Measurements from ENCODE around the gene ADH4.

DNA sequence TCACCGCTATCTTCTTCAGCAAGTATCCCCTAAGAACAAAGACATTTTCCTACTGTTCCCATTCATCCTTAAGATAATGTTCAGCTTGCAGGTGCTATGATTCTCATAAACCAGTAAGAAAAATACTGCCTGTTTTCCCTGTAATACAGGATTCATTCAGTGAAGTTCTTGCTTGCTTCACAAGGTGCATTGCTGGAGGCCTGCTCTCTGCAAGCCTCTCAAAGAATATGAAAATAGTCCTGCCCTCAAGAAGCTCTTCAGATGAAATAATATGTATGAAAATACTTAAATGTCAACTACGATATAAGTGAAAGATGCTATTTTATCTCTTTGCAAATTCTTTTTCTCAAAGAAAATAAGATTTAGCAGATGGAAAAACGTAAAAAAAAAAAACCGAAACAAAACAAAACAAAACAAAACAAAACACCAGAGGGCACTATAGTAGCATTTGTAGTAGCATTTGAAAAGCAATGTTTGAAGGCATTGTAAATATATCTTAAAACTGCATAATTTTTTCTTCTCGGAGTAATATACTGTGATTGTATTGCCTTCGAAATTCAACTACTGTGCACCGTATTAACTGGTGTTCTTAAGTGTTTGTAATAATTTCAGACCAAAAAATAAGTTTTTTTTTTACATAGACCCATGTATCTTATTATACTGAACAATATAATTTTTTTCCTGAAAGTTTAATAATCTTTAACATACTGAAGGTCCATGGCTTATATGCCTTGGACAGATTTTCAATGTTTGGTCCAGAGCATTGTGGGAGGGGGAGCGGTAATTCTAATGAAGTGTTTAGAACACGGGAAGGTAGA, 26.0 kb downstream of the ADH4 start:
- no peak for TF ChIP-seq POLR2A (IDR thresholded peaks at IDR 0.05)
- TF ChIP-seq, protein P1, sequence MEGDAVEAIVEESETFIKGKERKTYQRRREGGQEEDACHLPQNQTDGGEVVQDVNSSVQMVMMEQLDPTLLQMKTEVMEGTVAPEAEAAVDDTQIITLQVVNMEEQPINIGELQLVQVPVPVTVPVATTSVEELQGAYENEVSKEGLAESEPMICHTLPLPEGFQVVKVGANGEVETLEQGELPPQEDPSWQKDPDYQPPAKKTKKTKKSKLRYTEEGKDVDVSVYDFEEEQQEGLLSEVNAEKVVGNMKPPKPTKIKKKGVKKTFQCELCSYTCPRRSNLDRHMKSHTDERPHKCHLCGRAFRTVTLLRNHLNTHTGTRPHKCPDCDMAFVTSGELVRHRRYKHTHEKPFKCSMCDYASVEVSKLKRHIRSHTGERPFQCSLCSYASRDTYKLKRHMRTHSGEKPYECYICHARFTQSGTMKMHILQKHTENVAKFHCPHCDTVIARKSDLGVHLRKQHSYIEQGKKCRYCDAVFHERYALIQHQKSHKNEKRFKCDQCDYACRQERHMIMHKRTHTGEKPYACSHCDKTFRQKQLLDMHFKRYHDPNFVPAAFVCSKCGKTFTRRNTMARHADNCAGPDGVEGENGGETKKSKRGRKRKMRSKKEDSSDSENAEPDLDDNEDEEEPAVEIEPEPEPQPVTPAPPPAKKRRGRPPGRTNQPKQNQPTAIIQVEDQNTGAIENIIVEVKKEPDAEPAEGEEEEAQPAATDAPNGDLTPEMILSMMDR (IDR thresholded peaks at IDR 0.05), result no peak

Measured in lower leg skin (tissue), 3 donors.